LoVo (cell line): ENCODE results near the gene GUCY2D.
A peak's percentile ranks its signal among the peaks of the same experiment; 100 is the strongest.
"Not testable (repeated sequence)": the region's sequence is repeated elsewhere in the genome, so short reads cannot be mapped to it uniquely, and the experiment has no call there.

Experiments
- DNase-seq: peaks from one replicate; pipeline ENCODE4 v3.0.0-alpha.2; 2016; ENCODE audit warnings: low spot score

Gene GUCY2D

GRCh38 chr17:8046929-8047768, 44.7 kb downstream of the GUCY2D start:
- no peak for DNase-seq

DNA sequence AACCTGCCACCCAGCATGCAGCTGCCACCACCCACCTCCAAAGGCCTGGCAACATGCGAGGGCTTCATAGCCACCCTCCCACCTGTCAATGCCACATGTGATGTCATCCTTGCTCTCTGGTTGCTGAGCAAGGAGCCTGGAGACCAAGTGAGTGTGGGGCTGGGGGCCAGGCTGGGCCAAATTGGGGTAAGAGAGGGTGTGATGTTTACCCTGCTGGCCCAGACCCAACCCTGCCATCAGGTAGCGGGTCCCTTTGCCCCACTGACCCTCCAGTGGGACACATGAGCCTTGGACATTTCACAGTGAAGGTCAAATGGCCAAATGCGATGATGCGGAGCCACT, 45.3 kb downstream of the GUCY2D start:
- no peak for DNase-seq

DNA sequence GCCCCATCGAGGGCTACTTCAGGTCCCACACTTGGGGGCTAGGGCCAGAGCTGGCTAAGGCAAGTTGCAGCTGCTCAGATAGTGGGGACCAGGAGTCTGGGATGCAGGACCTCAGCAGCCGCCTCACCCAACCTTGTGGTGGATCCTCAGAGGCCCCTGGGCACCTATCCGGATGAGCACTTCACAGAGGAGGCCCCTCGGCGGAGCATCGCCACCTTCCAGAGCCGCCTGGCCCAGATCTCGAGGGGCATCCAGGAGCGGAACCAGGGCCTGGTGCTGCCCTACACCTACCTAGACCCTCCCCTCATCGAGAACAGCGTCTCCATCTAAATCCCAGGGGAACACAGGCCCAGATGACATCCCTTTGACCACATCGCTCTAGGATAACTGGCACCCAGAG, 45.8 kb downstream of the GUCY2D start:
- DNase-seq = no peak

GRCh38 chr17:8048736-8049135, 46.3 kb downstream of the GUCY2D start:
- DNase-seq = no peak

- no peak for DNase-seq
Observed at GRCh38 chr17:8051831-8052230, 49.4 kb downstream of the GUCY2D start.

DNA sequence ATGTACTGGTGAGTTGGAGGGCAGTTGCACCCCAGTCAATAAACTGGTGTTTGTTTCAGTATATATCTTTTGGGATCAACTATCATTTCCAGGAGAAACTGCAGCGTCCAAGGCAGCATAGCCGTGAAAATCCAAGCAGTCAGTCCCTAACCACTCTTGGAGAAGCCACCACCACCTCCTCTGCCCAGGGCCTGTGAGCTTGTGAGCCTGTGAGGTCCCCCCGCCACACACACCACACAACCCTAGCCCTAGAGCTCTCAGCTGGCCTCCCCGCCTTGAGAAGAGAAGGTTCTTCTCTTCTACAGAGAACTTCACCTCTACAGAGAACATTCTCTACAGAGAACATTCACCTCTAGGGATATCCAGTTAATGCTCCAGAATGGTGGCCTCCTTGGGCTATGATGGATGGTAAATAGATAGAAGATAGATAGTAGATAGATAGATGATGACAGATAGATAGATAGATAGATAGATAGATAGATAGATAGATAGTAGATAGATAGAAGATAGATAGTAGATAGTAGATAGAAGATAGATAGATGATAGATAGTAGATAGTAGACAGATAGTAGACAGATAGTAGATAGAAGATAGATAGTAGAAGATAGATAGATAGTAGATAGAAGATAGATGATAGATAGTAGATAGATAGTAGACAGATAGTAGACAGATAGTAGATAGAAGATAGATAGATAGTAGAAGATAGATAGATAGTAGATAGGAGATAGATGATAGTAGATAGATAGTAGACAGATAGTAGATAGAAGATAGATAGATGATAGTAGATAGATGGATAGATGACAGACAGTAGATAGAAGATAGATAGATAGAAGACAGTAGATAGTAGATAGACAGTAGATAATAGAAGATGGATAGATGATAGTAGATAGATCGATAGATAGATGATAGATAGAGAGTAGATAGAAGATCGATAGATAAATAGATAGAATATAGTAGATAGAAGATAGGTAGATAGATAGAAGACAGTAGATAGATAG, 50.1 kb downstream of the GUCY2D start:
- no peak for DNase-seq

- no peak for DNase-seq
Observed at GRCh38 chr17:8053600-8053999, 51.2 kb downstream of the GUCY2D start.

DNA sequence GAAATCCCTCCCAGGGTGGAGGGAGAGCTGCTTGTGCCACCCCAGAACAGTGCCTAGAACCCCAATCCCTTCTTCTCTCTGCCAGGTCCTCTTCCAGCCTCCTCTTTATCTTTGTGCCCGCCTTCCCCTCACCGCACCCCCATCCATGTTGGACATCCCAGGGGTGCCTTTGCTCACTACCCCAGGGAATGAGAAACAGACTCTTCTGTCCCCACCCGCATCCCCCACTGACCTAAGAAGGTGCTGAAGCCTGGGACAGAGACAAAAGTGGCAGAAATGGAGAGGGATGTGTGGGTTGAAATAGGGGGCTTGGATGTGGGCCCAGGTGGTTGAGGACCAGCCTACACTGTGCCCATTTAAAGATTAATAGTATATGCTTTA, 53.4 kb downstream of the GUCY2D start:
- no peak for DNase-seq

- DNase-seq = no peak
Observed at GRCh38 chr17:8056232-8056975, 54.0 kb downstream of the GUCY2D start.

- no peak for DNase-seq
Observed at GRCh38 chr17:8056976-8057625, 54.7 kb downstream of the GUCY2D start.

DNA sequence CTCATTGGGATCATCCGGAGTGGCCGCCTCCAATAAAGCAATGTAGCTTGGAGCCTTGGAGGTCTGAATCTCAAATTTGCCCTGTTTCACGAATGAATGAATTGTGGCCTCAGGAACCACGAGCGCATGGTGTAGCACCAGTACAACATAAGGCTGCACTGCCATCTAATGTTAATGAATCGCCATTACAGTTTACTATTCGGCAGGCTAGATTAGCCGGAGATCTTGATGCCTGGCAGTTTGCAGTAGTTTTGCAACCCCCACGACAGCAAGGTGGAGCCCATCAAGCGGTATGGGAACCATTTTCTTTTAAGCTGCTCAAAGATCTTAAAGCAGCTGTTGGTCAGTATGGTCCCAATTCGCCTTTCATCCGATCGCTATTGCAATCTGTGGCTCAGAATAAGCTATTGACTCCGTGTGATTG, 55.3 kb downstream of the GUCY2D start:
- peak; percentile 85 for DNase-seq

DNA sequence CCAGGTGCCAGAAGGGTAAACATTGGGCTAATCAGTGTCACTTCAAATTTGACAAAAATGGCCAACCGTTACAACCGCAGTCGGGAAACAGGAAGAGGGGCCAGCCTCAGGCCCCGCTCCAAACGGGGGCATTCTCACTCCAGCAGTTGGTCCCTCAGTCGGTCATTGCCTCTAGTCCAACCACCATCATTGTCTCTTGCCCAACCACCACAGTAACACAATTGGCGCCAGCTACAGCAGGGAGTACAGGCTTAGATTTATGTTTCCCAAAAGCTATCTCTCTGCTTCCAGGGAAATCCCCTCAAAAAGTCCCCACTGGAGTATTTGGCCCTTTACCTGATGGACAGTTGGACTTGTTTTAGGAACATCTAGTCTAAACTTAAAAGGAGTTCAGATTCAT, 56.7 kb downstream of the GUCY2D start:
- DNase-seq = no peak

GRCh38 chr17:8060274-8060673, 57.9 kb downstream of the GUCY2D start:
- peak; percentile 79 for DNase-seq

- not testable (repeated sequence) for DNase-seq
Observed at GRCh38 chr17:8061851-8062250, 59.4 kb downstream of the GUCY2D start.

GRCh38 chr17:8062435-8062806, 60.0 kb downstream of the GUCY2D start:
- DNase-seq = peak; percentile 45

DNA sequence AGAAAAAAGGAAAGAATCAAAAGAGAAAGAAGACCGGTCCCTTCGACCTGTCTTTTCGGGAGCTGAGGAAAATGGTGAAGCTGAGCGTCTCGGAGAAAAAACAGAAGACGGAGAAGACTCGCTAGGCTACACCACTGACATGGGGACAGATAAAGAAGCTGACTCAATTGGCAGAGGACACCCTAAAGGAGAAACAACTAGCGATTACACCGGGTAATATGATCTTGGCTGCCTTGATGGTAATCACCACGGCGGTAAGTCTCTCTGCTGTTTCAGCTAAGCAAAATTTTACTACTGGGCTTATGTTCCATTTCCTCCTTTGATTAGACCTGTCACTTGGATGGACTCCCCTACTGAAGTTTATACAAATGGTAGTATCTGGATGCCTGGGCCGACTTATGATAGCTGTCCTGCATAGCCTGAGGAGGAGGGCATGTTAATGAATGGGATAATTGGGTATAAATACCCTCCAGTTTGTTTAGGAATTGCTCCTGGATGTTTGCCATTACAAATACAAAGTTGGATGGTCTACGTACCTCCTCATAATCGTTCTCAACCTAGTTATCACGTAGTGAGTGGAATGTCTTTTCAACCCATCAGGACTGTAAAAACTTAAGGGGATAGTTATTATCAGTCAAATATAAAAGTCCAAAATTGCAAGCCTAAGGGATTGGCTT, 60.5 kb downstream of the GUCY2D start:
- peak; percentile 26 for DNase-seq

- no peak for DNase-seq
Observed at GRCh38 chr17:8063761-8064534, 61.5 kb downstream of the GUCY2D start.

DNA sequence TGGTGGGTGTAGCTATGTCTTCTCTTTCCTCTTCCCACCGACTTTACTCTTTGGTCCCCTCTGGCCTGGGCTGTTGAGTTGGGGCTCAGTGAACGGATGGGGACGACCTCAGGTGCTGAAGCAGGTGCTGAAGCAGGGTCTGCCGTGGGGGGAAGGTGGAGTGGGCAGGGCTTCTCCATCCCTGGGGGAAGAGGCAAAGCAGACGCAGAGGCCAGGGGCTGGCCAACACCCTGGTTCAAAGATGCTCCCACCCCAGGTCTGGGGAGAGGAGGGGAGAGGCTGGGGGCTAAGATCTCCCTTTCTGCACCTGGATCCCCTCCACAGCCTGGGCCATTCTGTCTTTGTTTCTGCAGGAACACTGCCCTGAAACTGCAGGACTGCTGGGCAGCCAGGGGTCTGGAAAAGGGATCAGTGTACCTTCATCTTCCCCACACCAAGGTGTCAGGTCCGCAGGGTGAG, 62.2 kb downstream of the GUCY2D start:
- no peak for DNase-seq

- no peak for DNase-seq
Observed at GRCh38 chr17:8066841-8067775, 64.7 kb downstream of the GUCY2D start.
